Endodermal cell (in vitro differentiated cells): ENCODE results near the gene GCAT. TPM values are rescaled to one million over a fixed set of nuclear protein-coding genes. Genes with fewer than 3 reads are reported as not detected.

Experiments
- DNase-seq: peaks from one replicate; pipeline ENCODE4 v3.0.0-alpha.2; 2017
- H3K27ac ChIP-seq: 2 replicates; pipeline ENCODE4 v1.5.1; 2013; ENCODE audit warnings: mild to moderate bottlenecking, low read depth, low read length, moderate library complexity
- H3K27me3 ChIP-seq: 2 replicates; pipeline ENCODE4 v1.6.1; 2013; ENCODE audit warnings: mild to moderate bottlenecking, low read length, moderate library complexity; ENCODE audit not compliant: insufficient read depth, control insufficient read depth, poor library complexity, severe bottlenecking
- H3K36me3 ChIP-seq: 2 replicates; pipeline ENCODE4 v1.7.0; 2013; ENCODE audit warnings: mild to moderate bottlenecking, low read length, moderate library complexity; ENCODE audit not compliant: control insufficient read depth, insufficient read depth
- H3K4me1 ChIP-seq: one replicate; pipeline ENCODE4 v1.7.0; 2013; ENCODE audit warnings: low read length; ENCODE audit not compliant: control insufficient read depth, insufficient read depth
- H3K4me3 ChIP-seq: 2 replicates; pipeline ENCODE4 v1.5.1; 2013; ENCODE audit warnings: mild to moderate bottlenecking, low read length, moderate library complexity
- H3K9ac ChIP-seq: 2 replicates; pipeline ENCODE4 v1.6.1; 2013; ENCODE audit warnings: mild to moderate bottlenecking, low read length, moderate library complexity; ENCODE audit not compliant: poor library complexity, severe bottlenecking; ENCODE audit errors: extremely low read depth
- H3K9me3 ChIP-seq: 2 replicates; pipeline ENCODE4 v1.6.1; 2013; ENCODE audit warnings: mild to moderate bottlenecking, low read length, moderate library complexity; ENCODE audit not compliant: control insufficient read depth
- H3K27ac Mint-ChIP-seq: 2 replicates; pipeline ENCODE4 v1.8.0; 2020; ENCODE audit warnings: mixed read lengths
- H3K27me3 Mint-ChIP-seq: 2 replicates; pipeline ENCODE4 v1.8.0; 2021; ENCODE audit warnings: mild to moderate bottlenecking, mixed read lengths; ENCODE audit not compliant: insufficient read depth
- H3K36me3 Mint-ChIP-seq: 2 replicates; pipeline ENCODE4 v1.8.0; 2020; ENCODE audit warnings: low read depth, mixed read lengths
- H3K4me1 Mint-ChIP-seq: 2 replicates; pipeline ENCODE4 v1.8.0; 2020; ENCODE audit warnings: mixed read lengths
- H3K4me3 Mint-ChIP-seq: 2 replicates; pipeline ENCODE4 v1.8.0; 2020; ENCODE audit warnings: mild to moderate bottlenecking, moderate library complexity, mixed read lengths
- H3K9me3 Mint-ChIP-seq: 2 replicates; pipeline ENCODE4 v1.8.0; 2020; ENCODE audit warnings: mild to moderate bottlenecking, mixed read lengths
- WGBS, 2 experiments: methylation state at CpG; one replicate each; pipeline versions ENCODE4 v1.1.5 to v1.1.7; 2013; ENCODE audit warnings: missing lambda C conversion rate in 2 of 2, mixed read lengths in 1 of 2; ENCODE audit not compliant: insufficient coverage in 1 of 2, insufficient read length in 1 of 2; 5-methylcytosine and 5-hydroxymethylcytosine counted together
- total RNA-seq, 2 donors: library from RNA; stranded (reverse); fragmentation: NEBNext Ultra II Directional in 1 of 2; extraction: Animal tissue kit (Norgen Biotek cat#: 25700) in 1 of 2; gene quantifications; 2 replicates in 1 of 2; 3 replicates in 1 of 2; pipeline ENCODE4 v1.2.1, GENCODE V29; 2021
- TF ChIP-seq, protein P1 (sequence below): fragments of 200-600 bp; sonication (generic); conservative IDR thresholded peaks from 2 replicates; pipeline ENCODE4 v1.5.0; 2021; ENCODE audit warnings: antibody characterized with exemption, mild to moderate bottlenecking

GCAT gene
- total RNA-seq, 2 donors from 2014 or later: 22.2 to 26.2 TPM

DNA sequence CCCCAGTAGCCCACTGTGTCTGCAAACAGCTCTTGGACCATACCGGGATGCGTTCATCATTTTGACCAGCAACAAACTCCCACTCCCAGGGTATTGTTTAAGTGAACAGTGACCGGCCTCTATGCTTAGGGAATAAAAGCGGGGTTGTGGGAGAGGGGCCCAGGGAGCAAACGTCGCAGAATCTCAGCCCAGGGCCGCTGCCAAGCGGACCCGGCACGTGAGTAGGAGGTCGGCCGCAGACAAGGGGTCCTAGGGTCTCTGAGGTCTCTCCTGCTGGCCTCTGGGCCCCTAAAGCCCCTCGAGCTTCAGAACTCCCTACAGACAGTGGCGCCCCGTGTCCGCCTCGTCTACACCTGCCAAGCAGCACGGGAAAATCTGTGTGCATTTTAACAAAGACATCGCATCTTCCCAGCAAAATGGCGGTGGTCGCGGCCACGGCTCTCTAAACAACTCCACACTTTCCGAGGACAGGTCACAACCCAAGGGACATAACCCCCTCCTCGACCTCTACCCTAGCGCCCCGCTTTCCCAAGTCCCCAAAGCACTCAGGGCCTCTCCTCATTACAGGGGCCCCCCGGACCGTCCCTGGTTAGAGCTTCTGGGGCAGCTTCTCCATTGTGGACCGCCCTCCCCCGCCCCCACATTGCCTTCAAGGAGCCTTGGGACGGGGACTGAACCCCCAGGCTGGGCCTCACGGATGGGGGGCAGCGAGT is 3.9 kb upstream of the GCAT start:
- TF ChIP-seq, protein P1, sequence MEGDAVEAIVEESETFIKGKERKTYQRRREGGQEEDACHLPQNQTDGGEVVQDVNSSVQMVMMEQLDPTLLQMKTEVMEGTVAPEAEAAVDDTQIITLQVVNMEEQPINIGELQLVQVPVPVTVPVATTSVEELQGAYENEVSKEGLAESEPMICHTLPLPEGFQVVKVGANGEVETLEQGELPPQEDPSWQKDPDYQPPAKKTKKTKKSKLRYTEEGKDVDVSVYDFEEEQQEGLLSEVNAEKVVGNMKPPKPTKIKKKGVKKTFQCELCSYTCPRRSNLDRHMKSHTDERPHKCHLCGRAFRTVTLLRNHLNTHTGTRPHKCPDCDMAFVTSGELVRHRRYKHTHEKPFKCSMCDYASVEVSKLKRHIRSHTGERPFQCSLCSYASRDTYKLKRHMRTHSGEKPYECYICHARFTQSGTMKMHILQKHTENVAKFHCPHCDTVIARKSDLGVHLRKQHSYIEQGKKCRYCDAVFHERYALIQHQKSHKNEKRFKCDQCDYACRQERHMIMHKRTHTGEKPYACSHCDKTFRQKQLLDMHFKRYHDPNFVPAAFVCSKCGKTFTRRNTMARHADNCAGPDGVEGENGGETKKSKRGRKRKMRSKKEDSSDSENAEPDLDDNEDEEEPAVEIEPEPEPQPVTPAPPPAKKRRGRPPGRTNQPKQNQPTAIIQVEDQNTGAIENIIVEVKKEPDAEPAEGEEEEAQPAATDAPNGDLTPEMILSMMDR: no peak
- Mint-ChIP-seq H3K9me3 (no peaks in the 10 kb centered on the region), H3K36me3 (no peaks in the 10 kb centered on the region), H3K4me1 (peaks cover 29% of the 10 kb centered on the region), H3K27ac (peak overlapping the region; percentile 94), H3K27me3 (peaks cover 28% of the 10 kb centered on the region), H3K4me3 (peak overlapping the region; percentile 68)
- peak; percentile 67 for DNase-seq
- Histone ChIP-seq H3K4me1 (peaks cover 3% of the 10 kb centered on the region), H3K36me3 (no peaks in the 10 kb centered on the region), H3K27me3 (no peaks in the 10 kb centered on the region), H3K9me3 (no peaks in the 10 kb centered on the region), H3K9ac (peak overlapping the region; percentile 47), H3K4me3 (peak overlapping the region; percentile 88), H3K27ac (peak overlapping the region; percentile 88)
- WGBS, 2 experiments: 18 to 20% methylated on average over 11 to 34 of the region's 34 CpGs

GRCh38 chr22:37804352-37804880 is 3.3 kb upstream of the GCAT start:
- H3K4me3 ChIP-seq: peak overlapping the region; percentile 88
- H3K27me3 ChIP-seq: no peaks in the 10 kb centered on the region
- 13% methylated on average over 12 to 29 of the region's 29 CpGs for WGBS, 2 experiments
- Mint-ChIP-seq H3K36me3 (no peaks in the 10 kb centered on the region), H3K9me3 (no peaks in the 10 kb centered on the region), H3K27ac (peak overlapping the region; percentile 94), H3K4me1 (peaks cover 29% of the 10 kb centered on the region), H3K4me3 (peak overlapping the region; percentile 68), H3K27me3 (peaks cover 26% of the 10 kb centered on the region)
- no peaks in the 10 kb centered on the region for H3K9me3 ChIP-seq
- peaks cover 3% of the 10 kb centered on the region for H3K4me1 ChIP-seq
- peak overlapping the region; percentile 88 for H3K27ac ChIP-seq
- H3K9ac ChIP-seq: peak overlapping the region; percentile 47
- DNase-seq: no peak
- no peaks in the 10 kb centered on the region for H3K36me3 ChIP-seq
- TF ChIP-seq, protein P1: no peak

GRCh38 chr22:37804881-37805809 is 2.6 kb upstream of the GCAT start:
- DNase-seq: peak; percentile 96
- H3K36me3 Mint-ChIP-seq: no peaks in the 10 kb centered on the region
- H3K9ac ChIP-seq: peak overlapping the region; percentile 74
- peak overlapping the region; percentile 38 for H3K27ac ChIP-seq
- H3K4me3 ChIP-seq: peak overlapping the region; percentile 92
- peaks cover 29% of the 10 kb centered on the region for H3K4me1 Mint-ChIP-seq
- H3K9me3 Mint-ChIP-seq: no peaks in the 10 kb centered on the region
- H3K36me3 ChIP-seq: no peaks in the 10 kb centered on the region
- H3K4me1 ChIP-seq: peaks cover 3% of the 10 kb centered on the region
- 16 to 24% methylated on average over 54 to 87 of the region's 87 CpGs for WGBS, 2 experiments
- peak overlapping the region; percentile 68 for H3K4me3 Mint-ChIP-seq
- H3K27me3 Mint-ChIP-seq: peaks cover 24% of the 10 kb centered on the region
- TF ChIP-seq, protein P1: no peak
- H3K9me3 ChIP-seq: no peaks in the 10 kb centered on the region
- no peaks in the 10 kb centered on the region for H3K27me3 ChIP-seq
- peak overlapping the region; percentile 93 for H3K27ac Mint-ChIP-seq
